SU-DHL-6 (cell line): ENCODE measurements around the gene RPGR.

Experiments
- EZH2phosphoT487 ChIP-seq: fragments of 200-600 bp; sonication (generic), shearing (Covaris generic); conservative IDR thresholded peaks from 2 replicates; pipeline ENCODE4 v1.6.1; 2018; ENCODE audit warnings: mild to moderate bottlenecking, antibody characterized with exemption, low read length, moderate library complexity, mixed read lengths
- TF ChIP-seq, protein P1 (sequence below): fragments of 200-600 bp; sonication (generic); IDR thresholded peaks from one replicate; pipeline ENCODE4 v1.5.1; 2017; ENCODE audit warnings: antibody characterized with exemption, mild to moderate bottlenecking, low read length, moderate library complexity; ENCODE audit not compliant: insufficient read depth, poor library complexity, severe bottlenecking

DNA sequence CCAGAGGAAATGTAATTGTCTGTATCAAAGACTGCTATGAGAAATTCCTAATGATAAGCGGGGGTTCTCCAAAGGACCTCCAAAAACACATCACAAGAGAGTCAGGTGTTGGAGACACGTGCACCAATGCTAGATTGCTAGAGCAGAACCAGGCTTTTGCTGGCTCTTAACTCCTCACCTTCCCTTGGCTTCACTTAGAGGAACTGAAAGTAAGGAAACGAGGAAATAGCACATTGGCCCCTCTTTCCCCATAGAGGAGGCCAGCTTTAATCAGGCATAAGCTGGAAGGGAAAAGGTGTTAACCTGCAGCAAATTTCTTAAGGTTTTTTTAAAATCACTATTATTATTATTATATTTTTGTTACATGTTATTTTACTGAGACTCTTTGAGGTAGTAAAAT is 38.6 kb upstream of the RPGR start:
- TF ChIP-seq, protein P1, sequence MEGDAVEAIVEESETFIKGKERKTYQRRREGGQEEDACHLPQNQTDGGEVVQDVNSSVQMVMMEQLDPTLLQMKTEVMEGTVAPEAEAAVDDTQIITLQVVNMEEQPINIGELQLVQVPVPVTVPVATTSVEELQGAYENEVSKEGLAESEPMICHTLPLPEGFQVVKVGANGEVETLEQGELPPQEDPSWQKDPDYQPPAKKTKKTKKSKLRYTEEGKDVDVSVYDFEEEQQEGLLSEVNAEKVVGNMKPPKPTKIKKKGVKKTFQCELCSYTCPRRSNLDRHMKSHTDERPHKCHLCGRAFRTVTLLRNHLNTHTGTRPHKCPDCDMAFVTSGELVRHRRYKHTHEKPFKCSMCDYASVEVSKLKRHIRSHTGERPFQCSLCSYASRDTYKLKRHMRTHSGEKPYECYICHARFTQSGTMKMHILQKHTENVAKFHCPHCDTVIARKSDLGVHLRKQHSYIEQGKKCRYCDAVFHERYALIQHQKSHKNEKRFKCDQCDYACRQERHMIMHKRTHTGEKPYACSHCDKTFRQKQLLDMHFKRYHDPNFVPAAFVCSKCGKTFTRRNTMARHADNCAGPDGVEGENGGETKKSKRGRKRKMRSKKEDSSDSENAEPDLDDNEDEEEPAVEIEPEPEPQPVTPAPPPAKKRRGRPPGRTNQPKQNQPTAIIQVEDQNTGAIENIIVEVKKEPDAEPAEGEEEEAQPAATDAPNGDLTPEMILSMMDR, result no peak
- TF ChIP-seq EZH2phosphoT487, result no peak
